Inferior parietal cortex (tissue), 1 donor: ENCODE measurements around the gene CDADC1.
"Not testable (repeated sequence)": the region's sequence is repeated elsewhere in the genome, so short reads cannot be mapped to it uniquely, and the experiment has no call there.

Experiments
- DNase-seq: peaks from one replicate; pipeline ENCODE4 v3.0.0-alpha.2; 2016; ENCODE audit errors: extremely low spot score

The CDADC1 gene

DNA sequence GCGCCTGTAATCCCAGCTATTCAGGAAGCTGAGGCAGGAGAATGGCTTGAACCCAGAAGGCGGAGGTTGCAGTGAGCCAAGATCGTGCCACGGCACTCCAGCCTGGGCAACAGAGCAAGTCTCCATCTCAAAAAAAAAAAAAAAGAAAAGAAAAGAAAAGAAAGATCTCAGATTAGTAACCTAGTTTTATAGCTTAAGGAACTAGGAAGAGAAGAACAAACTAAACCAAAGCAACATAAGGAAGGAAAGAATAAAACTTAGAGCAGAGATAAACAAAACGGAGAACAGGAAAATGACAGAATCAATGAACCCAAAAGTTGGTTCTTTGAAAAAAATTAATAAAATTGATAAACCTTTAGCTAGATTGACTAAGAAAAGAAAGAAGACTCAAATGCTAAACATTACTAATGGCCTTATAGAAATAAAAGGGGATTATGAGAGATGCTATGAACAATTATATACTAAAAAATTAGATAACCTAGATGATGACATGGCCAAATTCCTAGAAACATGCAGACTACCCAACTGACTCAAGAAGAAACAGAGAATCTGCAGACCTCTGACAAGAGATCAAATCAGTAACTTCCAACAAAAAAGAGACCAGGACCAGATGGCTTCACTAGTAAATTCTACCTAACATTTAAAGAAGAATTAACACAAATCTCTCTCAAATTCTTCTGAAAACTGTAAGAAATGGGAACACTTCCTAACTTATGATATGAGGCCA is 68.2 kb downstream of the CDADC1 start:
- DNase-seq = no peak

DNA sequence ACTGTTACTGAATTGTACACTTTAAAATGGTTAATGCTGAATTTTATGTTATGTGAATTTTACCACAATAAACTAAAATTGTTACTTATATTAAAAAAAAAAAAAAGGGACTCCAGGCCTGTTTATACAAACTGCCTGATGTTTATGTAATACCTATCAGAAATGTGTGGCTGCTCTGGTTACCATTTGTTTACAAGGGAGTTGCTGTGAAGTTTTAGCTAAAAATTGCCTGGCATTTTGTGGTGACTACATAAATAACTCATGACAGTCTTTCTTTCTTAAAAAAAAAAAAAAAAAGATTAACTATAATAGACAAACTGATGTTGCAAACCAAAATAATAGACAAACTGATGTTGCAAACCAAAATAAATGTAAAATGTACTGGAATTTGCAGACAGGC is 71.8 kb downstream of the CDADC1 start:
- DNase-seq = no peak

DNA sequence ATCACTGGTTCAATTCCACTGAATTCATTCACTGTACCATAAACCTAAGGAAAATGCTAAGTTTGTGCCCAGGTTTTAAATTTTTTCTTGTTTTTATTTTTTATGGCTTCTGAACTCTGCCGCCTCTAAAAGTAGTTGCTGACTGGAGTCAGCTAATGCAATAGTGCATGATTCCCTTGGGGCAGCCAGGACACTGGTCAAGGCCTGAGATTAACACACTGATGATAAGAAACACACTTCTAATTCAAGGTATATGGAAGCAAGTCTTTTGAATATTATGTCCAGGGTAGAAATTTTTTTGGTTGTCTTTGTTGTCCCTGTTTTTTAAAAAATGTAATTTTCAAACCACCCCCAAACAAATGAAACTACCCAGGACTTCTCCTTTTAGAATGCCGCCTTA is 72.2 kb downstream of the CDADC1 start:
- no peak for DNase-seq

DNA sequence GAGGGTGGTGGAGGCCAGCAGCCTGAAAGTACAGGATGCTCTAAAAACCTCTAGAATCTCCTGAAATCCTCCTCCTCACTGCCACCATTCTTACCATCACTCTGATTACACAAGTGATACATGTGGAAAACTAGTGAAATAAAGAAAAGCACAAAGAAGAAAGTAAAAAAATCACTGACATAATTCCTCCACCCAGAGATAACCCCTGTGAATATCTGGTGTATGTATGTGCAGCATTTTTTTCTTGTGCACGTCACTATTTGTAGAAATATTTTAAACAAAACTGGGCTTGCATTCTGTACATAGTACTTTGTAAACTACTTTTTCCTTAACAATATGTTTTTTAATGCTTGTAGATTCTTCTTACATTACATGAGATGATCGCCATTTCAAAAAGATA is 73.2 kb downstream of the CDADC1 start:
- DNase-seq = no peak

DNA sequence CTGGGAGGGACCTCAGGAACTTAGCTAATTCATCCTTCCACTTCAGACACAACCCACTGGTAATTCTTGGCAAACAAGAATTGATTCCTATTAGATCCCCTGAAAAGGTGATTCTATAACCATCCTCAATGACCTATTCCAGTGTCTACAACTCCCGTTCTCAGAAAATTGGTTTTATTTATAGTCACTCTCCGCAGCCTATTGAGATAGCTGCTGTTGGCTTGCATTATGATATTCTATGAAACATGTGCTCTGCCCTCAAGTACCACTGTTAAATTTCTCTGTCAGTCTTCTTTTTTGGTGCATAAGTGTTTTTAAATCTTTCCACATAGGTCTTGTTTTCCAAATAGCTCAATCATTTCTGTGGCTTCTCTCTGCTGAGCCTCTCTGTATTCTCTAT is 75.0 kb downstream of the CDADC1 start:
- DNase-seq = no peak

DNA sequence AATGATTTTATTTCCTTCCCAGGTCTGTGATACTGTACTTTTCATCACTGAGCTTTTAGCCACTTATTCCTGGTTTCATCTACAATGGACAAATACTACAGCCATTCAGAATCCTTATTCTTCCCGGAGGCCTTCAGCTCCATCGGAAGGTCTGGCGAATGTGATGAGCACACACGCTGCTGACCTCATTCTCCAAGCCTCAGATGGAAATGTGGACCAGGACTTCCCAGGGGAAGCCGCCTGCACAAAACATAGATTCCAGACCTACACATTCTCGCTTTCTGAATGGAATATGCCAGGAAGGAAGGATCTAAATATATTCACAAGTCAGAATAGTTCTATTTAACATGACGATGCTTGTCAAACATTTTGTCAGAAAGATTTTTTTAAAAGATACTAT is 75.6 kb downstream of the CDADC1 start:
- DNase-seq = no peak

DNA sequence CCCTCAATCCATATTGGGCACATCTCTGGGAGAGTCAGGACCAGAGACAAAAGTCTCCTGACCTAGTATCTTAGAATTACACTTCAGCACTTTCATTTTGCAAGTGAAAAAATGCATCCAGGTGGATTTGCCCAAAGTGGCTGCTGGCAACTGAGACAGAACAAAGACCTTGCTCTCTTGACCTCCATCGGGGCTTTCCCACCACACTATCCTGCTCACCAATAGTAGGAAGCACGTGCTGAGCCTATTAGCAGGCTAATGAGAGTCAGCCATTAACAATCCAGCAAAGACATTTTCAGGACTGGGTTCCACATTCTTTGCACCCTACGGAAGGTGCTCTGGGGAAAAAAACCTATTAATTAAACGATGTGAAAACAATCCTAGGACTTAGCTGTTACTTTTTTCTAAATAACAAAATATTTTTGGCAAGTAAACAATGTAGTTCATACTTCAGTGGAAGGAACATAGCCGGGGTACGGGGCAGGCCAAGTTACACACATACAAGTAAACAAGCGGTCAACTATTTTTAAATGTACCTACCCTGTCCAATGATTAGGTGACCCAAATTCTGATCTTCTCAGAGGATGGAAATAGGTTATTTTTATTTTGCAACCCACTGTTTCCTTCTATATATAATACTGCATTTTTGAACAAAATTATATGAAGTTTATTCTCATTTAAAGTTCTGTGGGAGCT is 78.6 kb downstream of the CDADC1 start:
- no peak for DNase-seq

DNA sequence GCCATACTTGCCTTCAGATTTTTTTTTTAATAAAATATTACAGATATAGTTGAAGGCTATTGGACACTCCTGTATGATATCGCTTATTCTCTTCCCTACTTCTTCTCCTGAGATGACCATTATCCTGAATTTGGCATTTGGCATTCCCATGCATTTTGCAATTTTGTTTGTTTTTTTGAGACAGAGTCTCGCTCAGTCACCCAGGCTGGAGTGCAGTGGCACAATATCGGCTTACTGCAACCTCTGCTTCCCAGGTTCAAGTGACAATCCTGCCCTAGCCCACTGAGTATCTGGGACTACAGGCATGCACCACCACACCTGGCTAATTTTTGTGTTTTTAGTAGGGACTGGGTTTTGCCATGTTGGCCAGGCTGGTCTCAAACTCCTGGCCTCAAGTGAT is 79.4 kb downstream of the CDADC1 start:
- DNase-seq = not testable (repeated sequence)

DNA sequence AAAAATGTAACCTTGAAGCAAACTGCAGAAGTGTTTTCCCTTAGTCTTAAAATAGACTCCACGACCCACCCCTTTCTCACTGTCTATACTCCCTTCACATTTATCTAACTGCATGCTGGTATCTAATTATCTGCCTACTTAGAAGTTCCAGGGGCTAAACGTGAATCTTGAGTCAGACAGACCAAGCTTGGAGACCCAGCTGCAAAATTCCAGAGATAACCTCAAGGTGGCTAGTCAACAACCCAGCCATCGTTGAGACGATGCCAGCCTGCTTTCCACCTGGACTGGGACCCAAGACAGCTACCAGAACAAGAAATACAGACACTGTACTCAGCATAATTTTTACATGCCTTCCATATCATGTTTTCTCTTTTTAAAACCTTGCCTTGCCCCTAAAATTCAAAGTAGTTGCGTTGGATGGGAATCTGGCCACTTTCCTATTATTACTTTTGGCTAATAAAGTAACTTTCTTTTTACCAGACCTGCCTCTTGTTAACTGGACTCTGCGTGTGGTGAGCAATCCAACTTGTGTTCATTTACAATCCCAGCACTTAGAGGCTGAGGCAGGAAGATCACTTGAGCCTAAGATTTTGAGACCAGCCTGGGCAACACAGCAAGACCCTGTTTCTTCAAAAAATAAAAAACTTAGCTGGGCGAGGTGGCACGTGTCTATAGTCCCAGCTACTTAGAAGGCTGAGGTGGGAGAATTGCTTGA is 82.3 kb downstream of the CDADC1 start:
- no peak for DNase-seq

DNA sequence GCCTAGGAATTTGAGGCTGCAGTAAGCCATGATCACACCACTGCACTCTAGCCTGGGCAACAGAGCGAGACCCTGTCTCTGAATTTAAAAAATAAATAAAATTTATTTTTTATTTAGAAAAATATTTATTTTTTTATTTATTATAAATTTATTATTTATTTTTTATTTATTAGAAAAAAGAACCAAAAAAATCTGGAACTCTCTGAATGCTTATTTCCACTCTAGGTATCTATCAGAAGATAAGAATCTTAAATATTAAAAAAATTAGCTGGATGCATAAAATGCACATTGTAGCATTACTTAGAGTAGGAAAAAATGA is 82.8 kb downstream of the CDADC1 start:
- no peak for DNase-seq

DNA sequence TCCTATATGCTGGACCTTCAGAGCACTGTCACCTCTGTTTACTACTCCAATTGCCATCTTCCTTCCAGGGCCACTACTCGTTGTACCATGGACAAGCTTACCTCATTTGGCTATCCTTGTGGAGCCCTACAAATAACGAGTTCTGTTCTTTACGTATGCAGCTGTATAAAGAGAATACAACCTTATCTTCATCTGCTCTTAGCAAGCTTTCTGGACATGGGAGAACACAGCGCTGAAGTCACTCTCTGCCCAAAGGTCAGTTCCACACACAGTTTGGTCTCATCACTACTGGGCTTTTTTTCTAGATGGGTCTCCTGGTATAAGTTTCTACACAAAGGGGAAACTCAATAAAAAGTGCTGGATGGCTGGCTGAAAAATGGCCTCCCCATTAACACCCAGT is 88.9 kb downstream of the CDADC1 start:
- DNase-seq = no peak

DNA sequence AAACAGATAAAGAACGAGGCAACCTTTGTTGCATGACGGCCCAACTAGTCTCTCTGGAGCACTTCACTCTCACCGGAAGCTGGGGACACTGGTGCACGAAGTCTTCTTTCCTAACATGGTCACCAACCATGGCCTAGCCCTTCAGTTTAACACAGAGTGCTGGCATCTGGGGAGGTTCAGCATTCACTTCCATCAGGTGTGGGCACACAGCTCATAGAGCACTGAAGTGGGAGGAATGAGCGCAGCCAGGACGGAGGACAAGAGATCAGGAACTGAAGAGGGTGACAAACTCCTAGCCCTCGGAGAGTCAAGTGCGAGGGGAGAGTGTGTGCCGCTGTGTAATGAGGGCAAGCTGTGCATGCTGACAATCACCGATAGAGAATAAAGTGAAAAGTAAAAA is 92.4 kb downstream of the CDADC1 start:
- DNase-seq = no peak

DNA sequence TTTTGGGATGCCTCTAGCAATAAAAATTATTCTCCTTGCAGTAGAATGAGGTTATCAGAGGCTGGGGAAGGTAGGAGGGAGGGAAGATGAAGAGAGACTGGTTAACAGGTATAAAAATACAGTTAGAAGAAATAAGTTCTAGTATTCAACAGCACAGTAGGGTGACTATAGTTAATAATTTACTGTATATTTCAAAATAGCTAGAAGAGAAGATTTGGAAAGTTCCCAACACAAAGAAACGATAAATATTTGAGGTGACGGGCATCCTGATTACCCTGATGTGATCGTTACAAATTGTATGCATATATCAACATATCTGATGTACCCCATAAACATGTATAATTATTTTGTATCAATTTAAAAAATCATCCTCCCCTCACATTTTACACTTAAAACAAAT is 93.8 kb downstream of the CDADC1 start:
- no peak for DNase-seq

DNA sequence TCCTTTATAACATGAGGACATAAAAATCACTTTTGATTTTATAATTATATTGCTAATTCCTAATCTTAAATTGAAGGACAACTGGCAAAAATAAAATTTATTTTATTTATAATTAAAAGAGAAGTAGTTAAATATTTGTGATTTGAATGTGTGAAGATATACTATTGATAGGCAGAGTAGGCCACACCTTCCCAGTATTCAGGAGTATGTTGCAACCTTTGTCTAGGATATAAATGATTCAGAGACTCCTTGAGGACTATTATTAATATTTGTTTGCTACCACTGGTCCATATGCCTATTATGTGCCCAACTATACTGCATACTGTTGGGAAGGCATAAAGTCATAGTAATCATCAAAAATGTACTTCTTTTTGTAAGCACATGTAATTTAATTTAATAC is 94.2 kb downstream of the CDADC1 start:
- no peak for DNase-seq

DNA sequence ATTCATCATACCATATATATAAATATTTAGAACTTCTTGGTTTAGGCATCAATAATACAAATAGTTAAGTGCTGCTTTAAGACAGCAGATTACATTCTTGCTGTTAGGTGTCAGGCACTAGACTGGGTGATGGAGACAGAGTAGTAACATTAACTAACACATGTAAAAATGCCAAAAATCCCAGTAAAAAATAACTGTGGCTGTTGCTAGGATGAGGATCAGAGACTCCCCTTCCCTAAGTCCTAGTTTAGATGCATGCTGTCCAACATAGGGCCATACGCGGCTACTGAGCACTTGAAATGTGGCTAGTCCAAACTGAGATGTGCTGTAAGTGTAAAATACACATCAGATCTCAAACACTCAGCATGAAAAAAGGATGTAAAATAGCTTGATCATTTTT is 94.7 kb downstream of the CDADC1 start:
- DNase-seq = no peak
